ENCODE results near the gene KRT37. TPM values are rescaled to one million over a fixed set of nuclear protein-coding genes. Genes with fewer than 3 reads are reported as not detected.

KRT37 gene
- total and polyA plus RNA-seq, 10 donors, result not detected

DNA sequence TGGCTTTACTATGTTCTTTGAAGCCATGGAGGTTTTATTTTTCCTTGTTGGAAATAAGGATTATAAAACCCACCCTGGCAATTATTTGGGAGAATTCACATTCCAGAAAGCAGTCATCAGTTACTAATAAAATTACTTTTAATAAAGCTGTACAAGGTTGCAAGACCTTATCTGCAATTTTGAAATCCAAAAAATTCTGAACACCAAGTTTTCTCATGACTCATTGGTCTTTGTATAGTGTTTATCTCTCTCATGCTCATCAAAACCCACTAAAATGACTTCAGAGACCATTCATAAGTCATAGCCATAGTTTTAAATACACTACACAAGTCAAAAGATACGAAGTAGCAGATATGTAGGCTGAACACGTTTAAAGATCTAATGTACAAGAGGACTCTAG lies 22.4 kb upstream of the KRT37 start:
- TF ChIP-seq POLR2AphosphoS5 (IDR thresholded peaks at IDR 0.05) (no peak), POLR2A (IDR thresholded peaks at IDR 0.05) (no peak)
- H3K27ac ChIP-seq, result no peak overlapping the region
- peaks cover 0 to 4% (median 0%) of the 10 kb centered on the region in 8 donors for H3K9me3 ChIP-seq
- H3K4me3 ChIP-seq, result no peak overlapping the region
- H3K36me3 ChIP-seq, result no peaks in the 10 kb centered on the region
- H3K4me1 ChIP-seq, result no peaks in the 10 kb centered on the region
- intact Hi-C loops (cut with DNase I; ENCODE audit: low total_unique reads), result no loop called here
- DNase-seq, result no peak
- 38 to 86% (median 66%) methylated on average over 2 of the region's 2 CpGs for WGBS, 5 donors
- H3K27me3 ChIP-seq (replicated peaks in 1 of 7), result peaks cover 0 to 29% (median 0%) of the 10 kb centered on the region in 7 donors

DNA sequence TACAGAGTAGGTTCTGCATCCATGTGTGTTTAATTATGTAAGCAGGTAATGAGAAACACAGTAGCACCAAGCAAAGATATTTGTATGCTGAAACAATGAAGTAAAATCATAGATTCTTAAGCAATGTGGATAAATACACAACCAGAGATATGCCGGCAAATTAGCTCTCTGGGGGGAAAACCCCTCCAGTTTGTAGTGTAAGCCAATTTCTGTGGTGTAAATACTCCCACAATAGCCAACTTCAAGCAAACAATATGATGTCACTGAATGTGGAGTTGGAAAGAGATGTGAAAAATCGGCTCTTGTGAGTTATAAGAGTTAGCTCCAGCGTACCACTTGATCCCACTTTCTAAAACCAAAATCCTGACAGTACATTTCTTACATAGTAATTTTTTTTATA lies 20.3 kb upstream of the KRT37 start:
- Histone ChIP-seq H3K9me3 (no peaks in the 10 kb centered on the region), H3K4me3 (no peak overlapping the region), H3K4me1 (no peaks in the 10 kb centered on the region), H3K27me3 (replicated peaks in 1 of 7) (peaks cover 0 to 38% (median 0%) of the 10 kb centered on the region in 7 donors), H3K36me3 (no peaks in the 10 kb centered on the region), H3K27ac (no peak overlapping the region)
- 57 to 75% (median 60%) methylated on average over 3 of the region's 3 CpGs for WGBS, 5 donors
- TF ChIP-seq POLR2AphosphoS5 (IDR thresholded peaks at IDR 0.05) (no peak), POLR2A (IDR thresholded peaks at IDR 0.05) (no peak)
- TF ChIP-seq, protein P1, sequence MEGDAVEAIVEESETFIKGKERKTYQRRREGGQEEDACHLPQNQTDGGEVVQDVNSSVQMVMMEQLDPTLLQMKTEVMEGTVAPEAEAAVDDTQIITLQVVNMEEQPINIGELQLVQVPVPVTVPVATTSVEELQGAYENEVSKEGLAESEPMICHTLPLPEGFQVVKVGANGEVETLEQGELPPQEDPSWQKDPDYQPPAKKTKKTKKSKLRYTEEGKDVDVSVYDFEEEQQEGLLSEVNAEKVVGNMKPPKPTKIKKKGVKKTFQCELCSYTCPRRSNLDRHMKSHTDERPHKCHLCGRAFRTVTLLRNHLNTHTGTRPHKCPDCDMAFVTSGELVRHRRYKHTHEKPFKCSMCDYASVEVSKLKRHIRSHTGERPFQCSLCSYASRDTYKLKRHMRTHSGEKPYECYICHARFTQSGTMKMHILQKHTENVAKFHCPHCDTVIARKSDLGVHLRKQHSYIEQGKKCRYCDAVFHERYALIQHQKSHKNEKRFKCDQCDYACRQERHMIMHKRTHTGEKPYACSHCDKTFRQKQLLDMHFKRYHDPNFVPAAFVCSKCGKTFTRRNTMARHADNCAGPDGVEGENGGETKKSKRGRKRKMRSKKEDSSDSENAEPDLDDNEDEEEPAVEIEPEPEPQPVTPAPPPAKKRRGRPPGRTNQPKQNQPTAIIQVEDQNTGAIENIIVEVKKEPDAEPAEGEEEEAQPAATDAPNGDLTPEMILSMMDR (IDR thresholded peaks at IDR 0.05 in 8 of 11, conservative IDR thresholded peaks at IDR 0.05 in 3 of 11), result no peak
- DNase-seq, result no peak
- intact Hi-C loops (cut with DNase I; ENCODE audit: low total_unique reads), result no loop called here

DNA sequence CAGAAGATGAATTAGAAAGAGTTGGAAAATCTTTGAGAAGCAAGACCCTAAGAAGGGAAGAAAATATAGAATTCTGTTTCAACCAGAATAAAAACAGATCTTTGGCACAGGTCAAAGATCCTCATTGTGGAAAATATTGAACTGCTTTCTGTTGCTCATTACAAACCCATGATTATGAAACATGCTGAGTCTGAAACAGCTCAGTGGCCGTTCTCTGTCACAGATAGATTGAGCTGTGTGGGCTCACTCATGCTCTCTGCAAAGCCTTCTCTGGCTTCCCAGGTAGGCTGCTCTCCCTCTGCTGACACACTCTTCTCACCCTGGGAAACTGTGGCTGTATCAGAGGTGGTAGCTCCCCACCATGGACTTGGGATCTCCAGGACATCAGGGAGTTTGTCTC lies 19.8 kb upstream of the KRT37 start:
- 24 to 67% (median 57%) methylated on average over 1 of the region's 1 CpG for WGBS, 5 donors
- Histone ChIP-seq H3K9me3 (no peaks in the 10 kb centered on the region), H3K4me3 (no peak overlapping the region), H3K4me1 (no peaks in the 10 kb centered on the region), H3K36me3 (no peaks in the 10 kb centered on the region), H3K27ac (no peak overlapping the region), H3K27me3 (replicated peaks in 1 of 7) (peaks cover 0 to 37% (median 0%) of the 10 kb centered on the region in 7 donors)
- DNase-seq, result no peak
- TF ChIP-seq, protein P1 (IDR thresholded peaks at IDR 0.05 in 8 of 11, conservative IDR thresholded peaks at IDR 0.05 in 3 of 11), result no peak
- TF ChIP-seq POLR2A (IDR thresholded peaks at IDR 0.05), result no peak
- TF ChIP-seq POLR2AphosphoS5 (IDR thresholded peaks at IDR 0.05), result no peak
- intact Hi-C loops (cut with DNase I; ENCODE audit: low total_unique reads), result no loop called here

DNA sequence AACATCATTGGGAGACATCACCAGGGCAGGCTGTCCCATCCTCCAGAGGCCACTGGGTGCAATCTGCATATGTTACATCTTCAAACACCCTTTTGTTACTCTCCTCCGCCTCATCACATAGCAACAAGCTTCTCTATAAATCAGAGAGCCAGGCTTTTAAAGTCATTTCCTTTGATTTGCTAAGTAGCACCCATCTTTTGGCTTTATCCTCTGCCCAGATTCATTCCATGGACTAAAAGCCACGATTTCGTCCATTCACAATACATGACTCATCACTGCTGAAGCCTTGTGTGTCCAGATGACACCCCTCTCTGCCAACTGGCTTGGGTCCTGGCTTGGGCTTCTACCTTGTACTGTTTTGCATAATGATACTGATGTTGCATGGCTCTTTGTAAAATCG lies 18.4 kb upstream of the KRT37 start:
- no peaks in the 10 kb centered on the region for H3K36me3 ChIP-seq
- TF ChIP-seq POLR2AphosphoS5 (IDR thresholded peaks at IDR 0.05) (no peak), POLR2A (IDR thresholded peaks at IDR 0.05) (no peak)
- TF ChIP-seq, protein P1 (IDR thresholded peaks at IDR 0.05 in 8 of 11, conservative IDR thresholded peaks at IDR 0.05 in 3 of 11), result no peak
- no peak overlapping the region for H3K4me3 ChIP-seq
- no peak for DNase-seq
- WGBS, 5 donors, result 75 to 88% (median 80%) methylated on average over 4 of the region's 4 CpGs
- H3K27ac ChIP-seq, result no peak overlapping the region
- H3K4me1 ChIP-seq, result no peaks in the 10 kb centered on the region
- no peaks in the 10 kb centered on the region for H3K9me3 ChIP-seq
- peaks cover 0 to 33% (median 0%) of the 10 kb centered on the region in 7 donors for H3K27me3 ChIP-seq (replicated peaks in 1 of 7)
- intact Hi-C loops (cut with DNase I; ENCODE audit: low total_unique reads), result no loop called here

DNA sequence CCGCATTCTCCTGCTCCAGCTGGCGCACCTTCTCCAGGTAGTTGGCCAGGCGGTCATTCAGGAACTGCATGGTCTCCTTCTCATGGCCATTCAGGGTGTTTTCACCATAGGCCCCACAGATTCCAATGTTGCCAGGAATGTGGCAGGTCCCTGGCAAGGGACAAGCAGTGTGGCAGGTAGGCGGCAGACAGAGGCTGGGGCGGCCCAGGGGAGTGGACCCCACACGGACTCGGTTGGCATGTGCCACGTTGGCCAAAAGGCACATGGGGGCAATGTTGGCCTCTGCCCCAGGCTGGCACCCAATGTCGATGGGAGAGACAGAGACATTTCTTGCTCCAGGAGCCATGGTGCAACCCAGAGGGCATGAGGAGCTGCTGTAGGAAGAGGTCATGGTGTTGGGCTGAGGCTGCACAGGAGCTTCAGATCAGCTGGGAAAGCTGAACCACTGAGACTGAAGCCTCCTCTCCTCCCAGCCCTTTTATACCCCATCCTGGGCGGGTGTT lies 16.2 kb upstream of the KRT37 start, which contains the start of gene KRT38:
Gene KRT38, minus strand, starts transcription at position 453 of the 503 bp plus-strand sequence. Its CDS starts 62 bp downstream, at position 391.
- no peaks in the 10 kb centered on the region for H3K4me1 ChIP-seq
- no peaks in the 10 kb centered on the region for H3K36me3 ChIP-seq
- H3K27ac ChIP-seq, result no peak within 1 kb of the TSS
- peaks cover 0 to 29% (median 0%) of the 10 kb centered on the region in 7 donors for H3K27me3 ChIP-seq (replicated peaks in 1 of 7)
- 89 to 96% (median 91%) methylated on average over 8 to 10 of the region's 10 CpGs for WGBS, 5 donors
- intact Hi-C loops (cut with DNase I; ENCODE audit: low total_unique reads), result no loop called here
- DNase-seq, result no peak
- no peak within 1 kb of the TSS for H3K4me3 ChIP-seq
- H3K9me3 ChIP-seq, result no peaks in the 10 kb centered on the region
- TF ChIP-seq POLR2A (IDR thresholded peaks at IDR 0.05), result no peak
- TF ChIP-seq POLR2AphosphoS5 (IDR thresholded peaks at IDR 0.05), result no peak
- TF ChIP-seq, protein P1 (IDR thresholded peaks at IDR 0.05 in 8 of 11, conservative IDR thresholded peaks at IDR 0.05 in 3 of 11), result no peak

Measured in spleen (tissue), 11 donors.